AG04449 (cell line): Measurements from ENCODE around the gene PPP1R14D.

Experiments used
- CTCF ChIA-PET: fragments of 350-600 bp; formaldehyde crosslinking; extraction: SDS; loops from one replicate; lab custom pipeline; 2021; ENCODE audit warnings: antibody characterized with exemption; lab: Yijun Ruan, JAX
- POLR2A ChIA-PET: fragments of 400-600, 350-600 bp; formaldehyde crosslinking; extraction: SDS; loops from one replicate; lab custom pipeline; 2020; ENCODE audit warnings: antibody characterized with exemption, inconsistent platforms; lab: Yijun Ruan, JAX
- DNase-seq: peaks from one replicate; pipeline ENCODE4 v3.0.0-alpha.2; 2010; ENCODE audit warnings: low read depth, low spot score
- H3K4me3 ChIP-seq: 2 replicates; pipeline ENCODE4 v1.5.1; 2011; ENCODE audit warnings: low read depth, mild to moderate bottlenecking, control low read depth, low read length
- CTCF ChIP-seq: IDR thresholded peaks from one replicate; pipeline ENCODE4 v1.5.1; 2011; ENCODE audit warnings: mild to moderate bottlenecking, moderate library complexity, low read length, control low read depth, inconsistent platforms; ENCODE audit not compliant: insufficient read depth; ENCODE audit errors: missing control alignments

The PPP1R14D gene

GRCh38 chr15:40829115-40829514 lies 607 bp upstream of the PPP1R14D start:
- no peak for DNase-seq
- no peak for TF ChIP-seq CTCF
- CTCF ChIA-PET: interaction anchor here (1.0 to 3.3 kb wide), 4 partner anchors 11 to 113 kb away, joined by 3 to 15 read pairs (median 5); no protein-coding TSS in a partner anchor
- no peak overlapping the region for H3K4me3 ChIP-seq
- POLR2A ChIA-PET: no interaction called here

GRCh38 chr15:40826423-40827075 lies 2.0 kb downstream of the PPP1R14D start:
- no peak for TF ChIP-seq CTCF
- ChIA-PET POLR2A (no interaction called here), CTCF (interaction anchor here (3.3 kb wide), 1 partner anchor 32 kb away, joined by 15 read pairs; no protein-coding TSS in a partner anchor)
- H3K4me3 ChIP-seq: no peak overlapping the region
- DNase-seq: no peak

- CTCF ChIA-PET: interaction anchor here (1.4 to 3.3 kb wide), 2 partner anchors 33 kb away, joined by 3 to 15 read pairs; no protein-coding TSS in a partner anchor
- no peak overlapping the region for H3K4me3 ChIP-seq
- POLR2A ChIA-PET: no interaction called here
- no peak for TF ChIP-seq CTCF
- DNase-seq: no peak
Measured at GRCh38 chr15:40825661-40826422, 2.7 kb downstream of the PPP1R14D start.

- no peak for DNase-seq
- ChIA-PET POLR2A (no interaction called here), CTCF (interaction anchor here (0.7 to 3.2 kb wide), 3 partner anchors 33 to 35 kb away, joined by 3 to 12 read pairs (median 3); no protein-coding TSS in a partner anchor)
- H3K4me3 ChIP-seq: no peak overlapping the region
- TF ChIP-seq CTCF: no peak
Measured at GRCh38 chr15:40823572-40824343, 4.8 kb downstream of the PPP1R14D start.

GRCh38 chr15:40821195-40821594 lies 7.3 kb downstream of the PPP1R14D start:
- H3K4me3 ChIP-seq: no peak overlapping the region
- ChIA-PET POLR2A (no interaction called here), CTCF (interaction anchor here (3.2 kb wide), 1 partner anchor 38 kb away, joined by 12 read pairs; no protein-coding TSS in a partner anchor)
- no peak for DNase-seq
- no peak for TF ChIP-seq CTCF
